ENCODE results near the gene DISP3. TPM values are rescaled to one million over a fixed set of nuclear protein-coding genes. Genes with fewer than 3 reads are reported as not detected.

Gene DISP3
- total RNA-seq, 3 donors from 2014 or later: 0.23 to 0.57 (median 0.29) TPM

DNA sequence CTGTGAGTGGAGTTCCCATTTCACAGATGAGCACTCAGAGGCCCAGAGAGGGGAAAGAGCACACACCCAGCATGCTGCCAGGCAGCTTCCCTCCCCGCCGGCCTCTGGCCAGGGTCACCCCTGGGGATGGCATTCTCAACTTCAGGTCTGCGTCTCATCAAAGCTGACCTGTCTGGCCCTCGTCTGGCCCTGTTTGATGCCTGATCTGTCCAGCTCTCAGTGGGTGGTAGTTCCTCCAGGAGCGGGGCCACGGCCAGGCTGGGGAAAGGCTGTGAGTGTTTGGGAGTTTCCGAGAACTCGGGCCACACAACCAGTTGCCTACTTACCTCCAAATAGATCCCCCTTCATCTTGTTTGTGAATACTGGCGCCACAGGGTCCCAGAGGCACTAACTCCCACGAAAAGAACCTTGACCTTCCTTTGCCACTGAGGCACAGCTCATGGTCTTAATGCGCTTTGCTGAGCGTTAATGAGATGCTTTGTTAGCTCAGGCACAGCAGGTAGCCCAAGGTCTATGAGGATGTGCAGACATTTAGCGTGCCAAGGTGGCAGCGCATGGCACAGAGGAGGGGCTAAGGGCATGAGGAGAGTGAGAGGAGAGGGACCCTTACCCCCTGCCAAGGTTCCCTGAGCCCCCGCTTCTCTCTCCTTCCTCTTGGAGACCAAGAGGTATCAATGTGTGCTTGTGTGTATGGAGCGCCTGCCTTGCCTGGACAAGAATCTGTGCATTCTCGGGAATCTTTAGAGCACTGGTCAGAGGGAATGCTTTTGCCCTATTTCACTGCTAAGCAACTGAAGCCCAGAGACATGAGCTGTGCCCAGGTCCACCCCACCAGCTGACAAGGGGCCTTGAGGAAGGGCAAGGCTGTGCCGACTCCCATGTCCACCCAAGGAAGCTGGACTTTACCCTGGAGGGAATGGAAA lies 61.2 kb downstream of the DISP3 start:
- DNase-seq: no peak
- no peak overlapping the region for H3K4me3 Mint-ChIP-seq
- peaks cover 8% of the 10 kb centered on the region for H3K27me3 Mint-ChIP-seq (ENCODE audit: low read depth)
- H3K36me3 Mint-ChIP-seq (ENCODE audit: insufficient read depth): no peaks in the 10 kb centered on the region
- no peaks in the 10 kb centered on the region for H3K9me3 Mint-ChIP-seq
- no peak for ATAC-seq
- H3K4me1 Mint-ChIP-seq (ENCODE audit: low read depth): no peaks in the 10 kb centered on the region

GRCh38 chr1:11540773-11541160 lies 61.8 kb downstream of the DISP3 start:
- DNase-seq (no peak), ATAC-seq (no peak)
- Mint-ChIP-seq H3K27me3 (ENCODE audit: low read depth) (peaks cover 8% of the 10 kb centered on the region), H3K4me1 (ENCODE audit: low read depth) (no peaks in the 10 kb centered on the region), H3K36me3 (ENCODE audit: insufficient read depth) (no peaks in the 10 kb centered on the region), H3K9me3 (no peaks in the 10 kb centered on the region), H3K4me3 (no peak overlapping the region)

DNA sequence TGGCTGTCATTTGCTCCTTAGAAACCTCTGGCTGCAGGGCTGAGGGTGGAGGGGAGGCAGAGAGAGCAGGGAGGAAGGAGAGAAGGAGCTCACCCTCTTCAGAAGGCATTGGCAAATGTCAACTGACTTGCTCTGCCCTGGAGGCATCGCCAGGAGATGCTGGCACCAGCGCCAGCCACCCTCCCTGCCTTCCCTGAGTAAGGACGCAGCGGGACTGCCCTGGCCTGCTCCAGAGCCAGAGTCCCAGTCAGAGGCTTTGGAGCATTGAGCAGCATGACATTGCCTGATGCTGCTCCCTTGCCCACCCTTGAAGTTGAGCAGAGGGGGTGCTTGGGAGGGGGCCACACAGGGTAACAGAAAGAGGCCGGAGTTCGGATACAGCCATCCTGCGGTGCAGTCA lies 62.3 kb downstream of the DISP3 start:
- Mint-ChIP-seq H3K36me3 (ENCODE audit: insufficient read depth) (no peaks in the 10 kb centered on the region), H3K4me3 (no peak overlapping the region), H3K27me3 (ENCODE audit: low read depth) (peaks cover 9% of the 10 kb centered on the region), H3K4me1 (ENCODE audit: low read depth) (peaks cover 4% of the 10 kb centered on the region), H3K9me3 (no peaks in the 10 kb centered on the region)
- ATAC-seq: no peak
- DNase-seq: no peak

GRCh38 chr1:11541956-11542355 lies 63.0 kb downstream of the DISP3 start:
- no peaks in the 10 kb centered on the region for H3K36me3 Mint-ChIP-seq (ENCODE audit: insufficient read depth)
- DNase-seq (no peak), ATAC-seq (no peak)
- H3K4me1 Mint-ChIP-seq (ENCODE audit: low read depth): peaks cover 5% of the 10 kb centered on the region
- peaks cover 11% of the 10 kb centered on the region for H3K27me3 Mint-ChIP-seq (ENCODE audit: low read depth)
- no peak overlapping the region for H3K4me3 Mint-ChIP-seq
- H3K9me3 Mint-ChIP-seq: no peaks in the 10 kb centered on the region

DNA sequence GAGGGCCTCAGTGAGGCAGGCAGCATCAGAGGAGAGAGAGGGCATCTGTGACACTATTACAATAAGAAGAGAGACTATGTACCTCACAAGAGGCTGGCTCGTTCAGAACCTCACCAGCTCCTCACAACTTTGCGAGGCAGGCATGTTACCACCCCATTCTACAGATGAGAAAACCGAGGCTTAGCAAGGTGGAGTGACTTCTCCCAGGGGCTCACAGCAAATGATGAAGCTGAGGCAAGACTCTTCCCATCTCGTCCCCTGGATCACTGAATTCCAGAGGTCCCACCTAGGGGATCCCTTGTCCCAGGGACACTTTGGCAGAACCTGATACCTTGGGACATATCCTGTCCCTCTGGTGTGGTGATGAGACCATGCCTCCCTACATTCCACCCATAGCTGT lies 64.4 kb downstream of the DISP3 start:
- DNase-seq: no peak
- Mint-ChIP-seq H3K4me3 (no peak overlapping the region), H3K27me3 (ENCODE audit: low read depth) (peaks cover 15% of the 10 kb centered on the region)

DNA sequence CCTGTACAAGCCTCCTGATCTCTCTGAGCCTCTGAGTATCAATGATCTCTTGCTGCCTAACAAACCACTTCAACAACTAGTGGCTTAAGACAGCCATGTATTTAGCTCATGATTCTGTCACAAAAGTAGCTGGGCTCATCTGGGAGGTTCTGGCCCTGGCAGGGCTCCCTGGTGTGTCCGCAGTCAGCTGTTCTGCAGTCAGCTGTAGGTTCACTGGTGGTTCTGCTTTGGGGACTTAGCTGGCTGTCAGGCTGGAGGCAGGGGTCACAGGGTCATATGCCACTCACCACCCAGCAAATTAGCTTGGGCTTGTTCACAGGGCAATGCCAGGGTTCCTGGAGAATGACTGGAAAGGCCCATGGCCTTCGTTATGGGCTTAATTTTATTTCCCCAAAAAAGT lies 64.8 kb downstream of the DISP3 start:
- ATAC-seq: no peak
- DNase-seq: no peak
- Mint-ChIP-seq H3K36me3 (ENCODE audit: insufficient read depth) (no peaks in the 10 kb centered on the region), H3K9me3 (no peaks in the 10 kb centered on the region), H3K4me1 (ENCODE audit: low read depth) (peaks cover 5% of the 10 kb centered on the region), H3K4me3 (no peak overlapping the region), H3K27me3 (ENCODE audit: low read depth) (peaks cover 17% of the 10 kb centered on the region)

More for the DNA sequence above, 64.4 kb downstream of the DISP3 start:
- ATAC-seq: no peak
- no peaks in the 10 kb centered on the region for H3K36me3 Mint-ChIP-seq (ENCODE audit: insufficient read depth)
- H3K4me1 Mint-ChIP-seq (ENCODE audit: low read depth): peaks cover 5% of the 10 kb centered on the region
- no peaks in the 10 kb centered on the region for H3K9me3 Mint-ChIP-seq

DNA sequence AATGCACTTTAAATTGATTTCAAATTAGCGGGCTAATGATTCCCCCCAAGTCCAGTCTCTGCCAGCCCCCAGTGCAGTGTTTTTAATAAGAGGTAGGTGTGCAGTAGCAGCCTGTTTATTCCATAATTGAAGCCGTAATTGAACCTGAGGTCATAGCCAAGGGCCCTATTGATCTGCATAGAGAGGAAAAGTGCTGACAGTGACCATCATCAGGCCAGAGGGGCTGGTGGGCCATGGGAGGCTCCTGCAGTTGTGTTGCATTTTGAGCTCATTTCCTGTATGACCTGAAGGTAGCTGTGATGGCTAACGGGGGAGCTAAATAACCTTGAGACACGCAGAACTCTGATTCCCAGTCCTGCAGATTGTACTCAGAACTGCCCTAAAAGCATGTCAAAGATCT lies 67.5 kb downstream of the DISP3 start:
- Mint-ChIP-seq H3K27me3 (ENCODE audit: low read depth) (peaks cover 31% of the 10 kb centered on the region), H3K9me3 (no peaks in the 10 kb centered on the region)

DNA sequence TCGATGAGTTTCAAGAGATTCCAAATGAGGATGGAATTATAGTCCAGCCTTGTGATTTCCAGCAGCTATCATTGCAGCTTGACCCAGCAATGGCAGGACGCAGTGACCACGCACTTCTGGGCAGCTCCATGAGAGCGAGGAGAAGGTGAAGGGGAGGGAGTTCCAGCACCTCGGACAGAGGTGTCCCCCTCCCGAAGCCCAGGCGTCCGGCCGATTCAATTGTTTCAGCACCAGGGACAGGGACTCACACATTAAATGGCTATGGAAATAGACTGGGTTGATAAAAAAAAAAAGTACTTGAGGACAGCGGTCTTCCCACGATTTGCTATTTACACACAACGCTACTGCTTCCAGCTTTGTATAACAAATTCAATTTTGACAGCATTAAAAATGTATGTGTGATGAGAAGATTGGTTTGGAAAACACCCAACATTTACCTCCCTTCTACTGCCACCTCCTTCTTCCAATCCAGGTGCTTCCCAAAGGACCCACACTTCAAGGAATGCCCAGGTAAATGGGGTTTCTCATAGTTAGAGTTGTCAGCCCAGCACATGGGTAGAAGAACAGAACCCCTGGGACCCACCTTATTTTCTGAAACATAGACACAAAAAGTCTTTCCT lies 71.8 kb downstream of the DISP3 start:
- Mint-ChIP-seq H3K4me1 (ENCODE audit: low read depth) (peaks cover 5% of the 10 kb centered on the region), H3K4me3 (no peak overlapping the region), H3K27me3 (ENCODE audit: low read depth) (peaks cover 53% of the 10 kb centered on the region), H3K9me3 (no peaks in the 10 kb centered on the region), H3K36me3 (ENCODE audit: insufficient read depth) (no peaks in the 10 kb centered on the region)
- no peak for ATAC-seq
- no peak for DNase-seq

More for the DNA sequence above, 67.5 kb downstream of the DISP3 start:
- ATAC-seq: no peak
- no peak overlapping the region for H3K4me3 Mint-ChIP-seq
- no peak for DNase-seq
- H3K4me1 Mint-ChIP-seq (ENCODE audit: low read depth): peaks cover 5% of the 10 kb centered on the region
- no peaks in the 10 kb centered on the region for H3K36me3 Mint-ChIP-seq (ENCODE audit: insufficient read depth)

- H3K9me3 Mint-ChIP-seq: no peaks in the 10 kb centered on the region
- no peak for DNase-seq
- ATAC-seq: no peak
- H3K27me3 Mint-ChIP-seq (ENCODE audit: low read depth): peaks cover 56% of the 10 kb centered on the region
- no peaks in the 10 kb centered on the region for H3K4me1 Mint-ChIP-seq (ENCODE audit: low read depth)
- no peaks in the 10 kb centered on the region for H3K36me3 Mint-ChIP-seq (ENCODE audit: insufficient read depth)
- no peak overlapping the region for H3K4me3 Mint-ChIP-seq
These were observed 79.3 kb downstream of the DISP3 start for GRCh38 chr1:11558276-11558675.

DNA sequence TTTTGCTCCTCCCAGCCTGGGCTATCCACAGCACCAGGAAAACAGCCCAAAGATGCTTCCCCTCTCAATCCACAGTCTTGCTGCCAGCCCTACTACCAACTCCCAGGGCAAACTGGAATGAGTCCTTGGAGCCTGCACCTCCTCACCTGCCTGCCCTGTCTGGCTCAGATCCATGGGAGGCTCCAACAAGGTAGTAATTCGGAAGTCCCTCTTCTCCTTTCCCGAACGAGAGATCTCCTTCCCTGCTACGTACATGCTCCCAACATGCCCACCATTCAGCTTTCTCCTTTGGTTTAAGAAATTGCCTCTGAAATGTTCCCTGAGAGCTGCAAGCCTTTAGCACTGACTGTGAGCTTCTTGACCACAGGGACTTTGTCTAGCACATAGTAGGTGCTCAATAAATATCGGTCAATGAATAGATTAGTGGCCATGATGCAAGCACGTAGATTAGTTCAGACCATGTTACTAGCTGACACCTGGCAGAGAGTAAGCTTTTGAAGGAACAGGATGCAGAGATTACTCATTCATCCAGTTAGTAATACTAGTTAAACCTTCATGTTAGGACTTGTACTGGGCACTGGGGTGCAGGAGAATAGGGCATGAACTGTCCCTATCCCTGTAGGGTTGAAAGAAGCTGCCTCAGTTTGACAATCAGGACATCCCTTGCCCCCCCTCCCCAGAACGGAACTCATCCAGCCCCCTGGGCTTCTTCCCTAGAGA lies 80.1 kb downstream of the DISP3 start:
- no peak overlapping the region for H3K4me3 Mint-ChIP-seq
- peaks cover 56% of the 10 kb centered on the region for H3K27me3 Mint-ChIP-seq (ENCODE audit: low read depth)
- no peak for ATAC-seq

DNA sequence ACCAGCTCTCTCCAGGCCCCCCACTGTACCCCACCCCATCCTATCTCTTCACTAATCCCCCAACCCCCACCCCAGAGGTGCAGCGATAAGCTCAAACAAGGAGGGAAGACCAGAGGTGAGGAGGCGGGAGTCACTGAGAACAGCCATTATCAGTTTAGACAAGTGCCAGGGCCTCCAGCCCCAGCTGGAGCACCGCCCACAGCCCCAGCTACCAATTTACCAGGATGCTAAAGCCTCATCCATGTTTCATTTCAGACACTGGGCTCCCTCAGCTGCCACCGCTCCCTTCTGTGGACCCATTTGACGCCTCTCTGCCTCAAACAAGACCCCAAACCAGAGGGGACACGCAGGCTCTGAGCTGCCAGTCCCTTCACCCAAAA lies 80.6 kb downstream of the DISP3 start:
- no peak for DNase-seq
- ATAC-seq: no peak
- Mint-ChIP-seq H3K4me3 (no peak overlapping the region), H3K36me3 (ENCODE audit: insufficient read depth) (no peaks in the 10 kb centered on the region), H3K27me3 (ENCODE audit: low read depth) (peaks cover 52% of the 10 kb centered on the region), H3K9me3 (no peaks in the 10 kb centered on the region), H3K4me1 (ENCODE audit: low read depth) (no peaks in the 10 kb centered on the region)

More for the DNA sequence above, 80.1 kb downstream of the DISP3 start:
- H3K4me1 Mint-ChIP-seq (ENCODE audit: low read depth): no peaks in the 10 kb centered on the region
- no peaks in the 10 kb centered on the region for H3K36me3 Mint-ChIP-seq (ENCODE audit: insufficient read depth)
- H3K9me3 Mint-ChIP-seq: no peaks in the 10 kb centered on the region
- DNase-seq: no peak

- Mint-ChIP-seq H3K9me3 (no peaks in the 10 kb centered on the region), H3K27me3 (ENCODE audit: low read depth) (peaks cover 49% of the 10 kb centered on the region), H3K4me1 (ENCODE audit: low read depth) (no peaks in the 10 kb centered on the region), H3K36me3 (ENCODE audit: insufficient read depth) (no peaks in the 10 kb centered on the region), H3K4me3 (no peak overlapping the region)
- DNase-seq (no peak), ATAC-seq (no peak)
These were observed 81.1 kb downstream of the DISP3 start for GRCh38 chr1:11560061-11560460.

GRCh38 chr1:11561740-11562139 lies 82.8 kb downstream of the DISP3 start:
- H3K36me3 Mint-ChIP-seq (ENCODE audit: insufficient read depth): no peaks in the 10 kb centered on the region
- H3K9me3 Mint-ChIP-seq: no peaks in the 10 kb centered on the region
- H3K4me1 Mint-ChIP-seq (ENCODE audit: low read depth): no peaks in the 10 kb centered on the region
- ATAC-seq (no peak), DNase-seq (no peak)
- H3K27me3 Mint-ChIP-seq (ENCODE audit: low read depth): peaks cover 32% of the 10 kb centered on the region
- no peak overlapping the region for H3K4me3 Mint-ChIP-seq

DNA sequence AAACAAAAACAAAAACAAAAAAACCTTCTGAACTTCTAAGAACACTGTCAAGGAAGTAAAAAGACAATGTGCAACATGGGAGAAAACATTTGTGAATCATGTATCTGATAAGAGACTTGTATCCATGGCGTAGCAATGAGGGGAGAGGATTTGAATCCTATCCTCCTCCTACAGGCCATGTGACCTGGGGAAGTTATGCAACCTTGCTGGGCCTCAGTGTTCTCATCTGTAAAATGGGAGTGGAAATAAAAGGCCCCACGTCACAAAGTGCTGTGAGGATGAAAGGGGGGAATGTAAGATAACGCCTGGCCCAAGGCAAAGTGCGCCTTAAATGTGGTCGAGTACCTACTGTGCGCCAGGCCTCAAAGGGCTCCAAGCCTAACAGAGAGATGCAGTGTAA lies 83.7 kb downstream of the DISP3 start:
- no peaks in the 10 kb centered on the region for H3K9me3 Mint-ChIP-seq
- no peaks in the 10 kb centered on the region for H3K36me3 Mint-ChIP-seq (ENCODE audit: insufficient read depth)
- ATAC-seq (no peak), DNase-seq (no peak)
- no peak overlapping the region for H3K4me3 Mint-ChIP-seq
- peaks cover 27% of the 10 kb centered on the region for H3K27me3 Mint-ChIP-seq (ENCODE audit: low read depth)
- no peaks in the 10 kb centered on the region for H3K4me1 Mint-ChIP-seq (ENCODE audit: low read depth)
